Neural cell (in vitro differentiated cells): ENCODE data around the gene PTPRU. TPM values are rescaled to one million over a fixed set of nuclear protein-coding genes. Genes with fewer than 3 reads are reported as not detected.

Source experiments
- H2AFZ ChIP-seq: fragments of 200-600, 300-800 bp; sonication (generic), shearing (Covaris generic); 2 replicates; pipeline ENCODE4 v1.6.0; 2014; ENCODE audit warnings: low read depth, mild to moderate bottlenecking, antibody characterized with exemption, low read length, moderate library complexity
- H3F3A ChIP-seq: fragments of 200-600 bp; shearing (Covaris generic); 2 replicates; pipeline ENCODE4 v1.6.1; 2016; ENCODE audit warnings: mild to moderate bottlenecking, moderate library complexity, mixed read lengths, antibody characterized with exemption, low read length; ENCODE audit not compliant: insufficient read depth, poor library complexity, severe bottlenecking
- H3K27ac ChIP-seq: fragments of 200-600, 300-800 bp; sonication (generic), shearing (Covaris generic); 2 replicates; pipeline ENCODE4 v1.5.1; 2014; ENCODE audit warnings: mild to moderate bottlenecking, low read length, moderate library complexity
- H3K27me3 ChIP-seq: fragments of 300-800, 200-600 bp; sonication (generic), shearing (Covaris generic); 2 replicates; pipeline ENCODE4 v1.6.0; 2014; ENCODE audit warnings: mild to moderate bottlenecking, low read depth, low read length, moderate library complexity; ENCODE audit not compliant: insufficient read depth
- H3K36me3 ChIP-seq: fragments of 300-800, 200-600 bp; sonication (generic), shearing (Covaris generic); 2 replicates; pipeline ENCODE4 v1.5.1; 2014; ENCODE audit warnings: mild to moderate bottlenecking, antibody characterized with exemption, low read length, moderate library complexity; ENCODE audit not compliant: insufficient read depth
- H3K4me2 ChIP-seq: fragments of 300-800, 200-600 bp; sonication (generic), shearing (Covaris generic); 2 replicates; pipeline ENCODE4 v1.6.0; 2014; ENCODE audit warnings: mild to moderate bottlenecking, low read length
- H3K4me3 ChIP-seq: fragments of 300-800, 200-600 bp; sonication (generic), shearing (Covaris generic); 2 replicates; pipeline ENCODE4 v1.5.1; 2014; ENCODE audit warnings: mild to moderate bottlenecking, low read length, moderate library complexity
- H3K79me2 ChIP-seq: fragments of 200-600 bp; shearing (Covaris generic); replicated peaks from 2 replicates; pipeline ENCODE4 v1.6.0; 2014; ENCODE audit warnings: mild to moderate bottlenecking, low read length, moderate library complexity; ENCODE audit not compliant: insufficient read depth
- H3K9ac ChIP-seq: fragments of 300-800, 200-600 bp; sonication (generic), shearing (Covaris generic); 2 replicates; pipeline ENCODE4 v1.6.1; 2016; ENCODE audit warnings: mild to moderate bottlenecking, low read length, mixed read lengths
- H3K9me2 ChIP-seq: fragments of 200-600 bp; shearing (Covaris generic); 2 replicates; pipeline ENCODE4 v1.6.1; 2016; ENCODE audit warnings: mild to moderate bottlenecking, low read length, mixed read lengths; ENCODE audit not compliant: insufficient read depth
- H3K9me3 ChIP-seq: fragments of 200-600, 300-800 bp; sonication (generic), shearing (Covaris generic); 2 replicates; pipeline ENCODE4 v1.6.1; 2016; ENCODE audit warnings: mild to moderate bottlenecking, mixed run types, low read length, moderate library complexity, mixed read lengths
- H4K20me1 ChIP-seq: fragments of 200-600 bp; shearing (Covaris generic); 2 replicates; pipeline ENCODE4 v1.6.1; 2016; ENCODE audit warnings: mild to moderate bottlenecking, mixed run types; ENCODE audit not compliant: insufficient read depth
- EP300 ChIP-seq: fragments of 450-650 bp; conservative IDR thresholded peaks from 2 replicates; pipeline ENCODE4 v1.6.1; 2014; ENCODE audit warnings: antibody characterized with exemption, mild to moderate bottlenecking, moderate library complexity; ENCODE audit not compliant: poor library complexity, severe bottlenecking
- EZH2 ChIP-seq: fragments of 200-600, 300-800 bp; shearing (Covaris generic), sonication (generic); IDR thresholded peaks from 2 replicates; pipeline ENCODE4 v1.6.1; 2014; ENCODE audit warnings: antibody characterized with exemption, low read length, borderline replicate concordance, mild to moderate bottlenecking; ENCODE audit not compliant: insufficient read depth, poor library complexity, severe bottlenecking
- MXI1 ChIP-seq: fragments of 450-650 bp; conservative IDR thresholded peaks from 2 replicates; pipeline ENCODE4 v1.6.1; 2014; ENCODE audit warnings: antibody characterized with exemption, mild to moderate bottlenecking; ENCODE audit not compliant: poor library complexity, severe bottlenecking
- POLR2AphosphoS5 ChIP-seq: IDR thresholded peaks from 2 replicates; pipeline ENCODE4 v1.6.1; 2012
- RAD21 ChIP-seq: fragments of 450-650 bp; conservative IDR thresholded peaks from 2 replicates; pipeline ENCODE4 v1.6.1; 2014; ENCODE audit warnings: antibody characterized with exemption, mild to moderate bottlenecking, moderate library complexity
- SMC3 ChIP-seq: fragments of 450-650 bp; conservative IDR thresholded peaks from 2 replicates; pipeline ENCODE4 v1.6.1; 2014; ENCODE audit warnings: antibody characterized with exemption, mild to moderate bottlenecking, moderate library complexity; ENCODE audit not compliant: poor library complexity
- TAF1 ChIP-seq: IDR thresholded peaks from 2 replicates; pipeline ENCODE4 v1.6.1; 2012; ENCODE audit warnings: low read depth
- polyA plus RNA-seq: library from polyadenylated mRNA; depleted of rRNA; stranded (reverse); fragments of >200 nt; gene quantifications from 2 replicates; pipeline ENCODE4 v1.2.3, GENCODE V29; 2014
- TF ChIP-seq, protein P1 (sequence below): IDR thresholded peaks from 2 replicates; pipeline ENCODE4 v1.6.1; 2012; ENCODE audit warnings: borderline replicate concordance
- TF ChIP-seq, protein P2 (sequence below): fragments of 450-650 bp; IDR thresholded peaks from 2 replicates; pipeline ENCODE4 v1.5.1; 2014; ENCODE audit warnings: antibody characterized with exemption, mild to moderate bottlenecking, moderate library complexity; ENCODE audit not compliant: poor library complexity, severe bottlenecking

PTPRU gene
- polyA plus RNA-seq, 1 donor from 2014 or later, result 5.0 TPM

DNA sequence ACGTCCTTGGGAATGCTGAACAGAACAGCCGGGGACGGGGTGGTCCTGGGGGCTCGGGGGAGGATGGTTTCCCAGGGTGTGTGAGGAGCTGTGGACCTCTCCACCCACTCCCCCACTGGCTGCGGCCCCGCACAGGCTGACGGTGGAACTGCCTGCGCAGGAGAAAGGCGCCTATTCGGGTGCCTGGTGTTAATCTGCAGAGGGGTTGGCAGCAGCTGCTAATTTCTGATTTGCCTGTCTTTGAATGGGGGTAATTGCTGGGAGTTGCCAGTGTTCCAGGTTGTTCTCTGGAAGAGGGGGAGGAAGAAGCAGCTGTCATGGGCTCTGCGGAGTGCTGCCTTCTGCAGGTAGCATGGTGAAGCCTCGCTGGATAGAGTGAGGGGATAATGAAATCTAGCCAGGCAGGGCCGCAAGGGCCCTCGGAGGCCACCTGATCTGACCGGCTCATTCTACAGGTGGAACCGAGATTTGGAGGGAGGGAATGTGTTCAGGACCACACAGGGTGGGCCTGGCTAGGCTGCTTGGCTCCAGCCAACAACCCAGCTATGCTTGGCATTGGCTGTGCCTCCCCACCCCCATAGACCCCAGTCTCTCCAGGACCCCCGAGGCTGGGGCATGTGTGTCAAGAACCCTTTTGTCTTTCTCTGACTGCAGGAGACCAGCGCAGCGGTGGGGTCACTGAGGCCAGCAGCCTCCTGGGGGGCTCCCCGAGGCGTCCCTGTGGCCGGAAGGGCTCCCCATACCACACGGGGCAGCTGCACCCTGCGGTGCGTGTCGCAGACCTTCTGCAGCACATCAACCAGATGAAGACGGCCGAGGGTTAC lies 67.1 kb downstream of the PTPRU start:
- Histone ChIP-seq H4K20me1 (no peaks in the 10 kb centered on the region), H3K4me2 (no peak overlapping the region), H3F3A (no peaks in the 10 kb centered on the region), H3K36me3 (no peaks in the 10 kb centered on the region), H3K27me3 (no peaks in the 10 kb centered on the region), H3K27ac (no peak overlapping the region), H3K4me3 (no peak overlapping the region), H3K79me2 (no peaks in the 10 kb centered on the region), H3K9me3 (no peaks in the 10 kb centered on the region), H3K9me2 (no peaks in the 10 kb centered on the region), H3K9ac (no peak overlapping the region), H2AFZ (no peak overlapping the region)
- TF ChIP-seq EZH2 (no peak), MXI1 (no peak), POLR2AphosphoS5 (no peak), RAD21 (no peak), TAF1 (no peak), EP300 (no peak), SMC3 (no peak)
- TF ChIP-seq, protein P1, sequence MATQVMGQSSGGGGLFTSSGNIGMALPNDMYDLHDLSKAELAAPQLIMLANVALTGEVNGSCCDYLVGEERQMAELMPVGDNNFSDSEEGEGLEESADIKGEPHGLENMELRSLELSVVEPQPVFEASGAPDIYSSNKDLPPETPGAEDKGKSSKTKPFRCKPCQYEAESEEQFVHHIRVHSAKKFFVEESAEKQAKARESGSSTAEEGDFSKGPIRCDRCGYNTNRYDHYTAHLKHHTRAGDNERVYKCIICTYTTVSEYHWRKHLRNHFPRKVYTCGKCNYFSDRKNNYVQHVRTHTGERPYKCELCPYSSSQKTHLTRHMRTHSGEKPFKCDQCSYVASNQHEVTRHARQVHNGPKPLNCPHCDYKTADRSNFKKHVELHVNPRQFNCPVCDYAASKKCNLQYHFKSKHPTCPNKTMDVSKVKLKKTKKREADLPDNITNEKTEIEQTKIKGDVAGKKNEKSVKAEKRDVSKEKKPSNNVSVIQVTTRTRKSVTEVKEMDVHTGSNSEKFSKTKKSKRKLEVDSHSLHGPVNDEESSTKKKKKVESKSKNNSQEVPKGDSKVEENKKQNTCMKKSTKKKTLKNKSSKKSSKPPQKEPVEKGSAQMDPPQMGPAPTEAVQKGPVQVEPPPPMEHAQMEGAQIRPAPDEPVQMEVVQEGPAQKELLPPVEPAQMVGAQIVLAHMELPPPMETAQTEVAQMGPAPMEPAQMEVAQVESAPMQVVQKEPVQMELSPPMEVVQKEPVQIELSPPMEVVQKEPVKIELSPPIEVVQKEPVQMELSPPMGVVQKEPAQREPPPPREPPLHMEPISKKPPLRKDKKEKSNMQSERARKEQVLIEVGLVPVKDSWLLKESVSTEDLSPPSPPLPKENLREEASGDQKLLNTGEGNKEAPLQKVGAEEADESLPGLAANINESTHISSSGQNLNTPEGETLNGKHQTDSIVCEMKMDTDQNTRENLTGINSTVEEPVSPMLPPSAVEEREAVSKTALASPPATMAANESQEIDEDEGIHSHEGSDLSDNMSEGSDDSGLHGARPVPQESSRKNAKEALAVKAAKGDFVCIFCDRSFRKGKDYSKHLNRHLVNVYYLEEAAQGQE, result no peak
- TF ChIP-seq, protein P2, sequence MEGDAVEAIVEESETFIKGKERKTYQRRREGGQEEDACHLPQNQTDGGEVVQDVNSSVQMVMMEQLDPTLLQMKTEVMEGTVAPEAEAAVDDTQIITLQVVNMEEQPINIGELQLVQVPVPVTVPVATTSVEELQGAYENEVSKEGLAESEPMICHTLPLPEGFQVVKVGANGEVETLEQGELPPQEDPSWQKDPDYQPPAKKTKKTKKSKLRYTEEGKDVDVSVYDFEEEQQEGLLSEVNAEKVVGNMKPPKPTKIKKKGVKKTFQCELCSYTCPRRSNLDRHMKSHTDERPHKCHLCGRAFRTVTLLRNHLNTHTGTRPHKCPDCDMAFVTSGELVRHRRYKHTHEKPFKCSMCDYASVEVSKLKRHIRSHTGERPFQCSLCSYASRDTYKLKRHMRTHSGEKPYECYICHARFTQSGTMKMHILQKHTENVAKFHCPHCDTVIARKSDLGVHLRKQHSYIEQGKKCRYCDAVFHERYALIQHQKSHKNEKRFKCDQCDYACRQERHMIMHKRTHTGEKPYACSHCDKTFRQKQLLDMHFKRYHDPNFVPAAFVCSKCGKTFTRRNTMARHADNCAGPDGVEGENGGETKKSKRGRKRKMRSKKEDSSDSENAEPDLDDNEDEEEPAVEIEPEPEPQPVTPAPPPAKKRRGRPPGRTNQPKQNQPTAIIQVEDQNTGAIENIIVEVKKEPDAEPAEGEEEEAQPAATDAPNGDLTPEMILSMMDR, result no peak

DNA sequence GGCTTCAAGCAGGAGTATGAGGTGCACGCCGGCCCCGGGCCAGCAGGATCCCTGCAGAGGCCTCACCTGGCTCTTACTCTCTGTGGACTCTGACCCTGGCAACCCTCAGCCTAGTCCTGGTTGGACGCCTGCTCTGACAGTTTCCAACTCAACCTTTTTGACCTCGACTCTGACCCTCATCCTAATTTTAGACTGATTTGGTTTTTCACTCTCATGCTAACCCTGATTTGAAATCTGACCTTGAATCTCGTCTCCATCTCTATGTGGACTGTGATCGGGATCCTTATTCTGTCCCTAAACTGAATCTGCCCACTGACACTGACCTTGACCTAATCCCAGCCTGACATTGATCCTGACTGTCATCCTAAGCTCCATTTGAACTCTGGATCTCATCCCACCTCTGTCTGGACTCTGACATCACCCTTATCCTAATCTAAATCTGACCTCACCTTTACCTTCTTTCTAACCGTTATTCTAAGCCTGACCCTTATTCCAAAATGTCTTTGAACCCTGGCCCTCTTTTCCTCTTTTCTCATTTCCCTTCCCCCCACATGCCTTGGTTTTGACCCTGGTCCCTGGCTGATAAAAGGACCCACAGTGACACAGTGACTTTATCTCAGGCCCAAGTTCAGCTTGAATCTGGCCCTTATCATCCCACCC lies 67.8 kb downstream of the PTPRU start:
- no peaks in the 10 kb centered on the region for H3F3A ChIP-seq
- H3K36me3 ChIP-seq, result no peaks in the 10 kb centered on the region
- no peaks in the 10 kb centered on the region for H4K20me1 ChIP-seq
- no peaks in the 10 kb centered on the region for H3K79me2 ChIP-seq
- TF ChIP-seq RAD21 (no peak), SMC3 (no peak), MXI1 (no peak), EP300 (no peak), EZH2 (no peak), POLR2AphosphoS5 (no peak), TAF1 (no peak)
- TF ChIP-seq, protein P1, result no peak
- TF ChIP-seq, protein P2, result no peak
- H3K4me3 ChIP-seq, result no peak overlapping the region
- H3K9ac ChIP-seq, result no peak overlapping the region
- no peak overlapping the region for H2AFZ ChIP-seq
- no peak overlapping the region for H3K4me2 ChIP-seq
- no peaks in the 10 kb centered on the region for H3K9me2 ChIP-seq
- H3K27me3 ChIP-seq, result no peaks in the 10 kb centered on the region
- H3K9me3 ChIP-seq, result no peaks in the 10 kb centered on the region
- H3K27ac ChIP-seq, result no peak overlapping the region
